ENCODE measurements around the gene CYP2U1. TPM values are rescaled to one million over a fixed set of nuclear protein-coding genes. Genes with fewer than 3 reads are reported as not detected.
"Not testable (repeated sequence)": the region's sequence is repeated elsewhere in the genome, so short reads cannot be mapped to it uniquely, and the experiment has no call there.

CYP2U1 gene
- total RNA-seq, 1 donor from 2014 or later: 1.5 TPM

GRCh38 chr4:107901213-107901934 is 30.0 kb upstream of the CYP2U1 start:
- no peak overlapping the region for H3K27ac Mint-ChIP-seq
- intact Hi-C loops (cut with micrococcal nuclease): no loop called here
- no peak overlapping the region for H3K4me3 Mint-ChIP-seq
- H3K27me3 Mint-ChIP-seq (ENCODE audit: insufficient read depth): peaks cover 3% of the 10 kb centered on the region
- H3K4me1 Mint-ChIP-seq (ENCODE audit: low read depth): peaks cover 3% of the 10 kb centered on the region
- no peaks in the 10 kb centered on the region for H3K36me3 Mint-ChIP-seq (ENCODE audit: low read depth)
- H3K9me3 Mint-ChIP-seq: no peaks in the 10 kb centered on the region
- no peak for DNase-seq (ENCODE audit: low spot score)

DNA sequence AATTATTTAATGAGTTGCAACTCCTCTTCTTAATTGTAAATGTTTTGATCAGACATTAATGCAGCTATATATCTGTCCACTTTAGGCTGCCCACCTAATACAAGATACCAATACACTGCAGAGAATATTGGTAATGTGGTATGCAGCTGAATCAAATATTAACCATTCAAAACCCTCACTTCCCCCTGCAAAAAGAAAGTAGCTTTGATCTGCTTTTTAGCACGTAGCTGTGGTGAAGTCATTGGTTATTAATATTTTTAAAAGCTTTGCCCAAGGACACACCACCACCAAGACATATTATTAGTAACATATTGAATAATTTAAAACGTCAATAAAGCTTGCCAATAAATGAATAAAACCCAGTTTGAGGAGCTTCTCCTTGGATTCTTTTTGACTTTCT is 28.6 kb upstream of the CYP2U1 start:
- no peak overlapping the region for H3K27ac Mint-ChIP-seq
- H3K9me3 Mint-ChIP-seq: no peaks in the 10 kb centered on the region
- no peak overlapping the region for H3K4me3 Mint-ChIP-seq
- no peak for DNase-seq (ENCODE audit: low spot score)
- intact Hi-C loops (cut with micrococcal nuclease): no loop called here
- H3K36me3 Mint-ChIP-seq (ENCODE audit: low read depth): no peaks in the 10 kb centered on the region
- no peaks in the 10 kb centered on the region for H3K4me1 Mint-ChIP-seq (ENCODE audit: low read depth)
- H3K27me3 Mint-ChIP-seq (ENCODE audit: insufficient read depth): peaks cover 3% of the 10 kb centered on the region

GRCh38 chr4:107905082-107905481 is 26.3 kb upstream of the CYP2U1 start:
- H3K4me3 Mint-ChIP-seq; H3K36me3 Mint-ChIP-seq (ENCODE audit: low read depth); DNase-seq (ENCODE audit: low spot score); H3K9me3 Mint-ChIP-seq; H3K4me1 Mint-ChIP-seq (ENCODE audit: low read depth); H3K27ac Mint-ChIP-seq; intact Hi-C loops (cut with micrococcal nuclease); H3K27me3 Mint-ChIP-seq (ENCODE audit: insufficient read depth): not testable (repeated sequence)

DNA sequence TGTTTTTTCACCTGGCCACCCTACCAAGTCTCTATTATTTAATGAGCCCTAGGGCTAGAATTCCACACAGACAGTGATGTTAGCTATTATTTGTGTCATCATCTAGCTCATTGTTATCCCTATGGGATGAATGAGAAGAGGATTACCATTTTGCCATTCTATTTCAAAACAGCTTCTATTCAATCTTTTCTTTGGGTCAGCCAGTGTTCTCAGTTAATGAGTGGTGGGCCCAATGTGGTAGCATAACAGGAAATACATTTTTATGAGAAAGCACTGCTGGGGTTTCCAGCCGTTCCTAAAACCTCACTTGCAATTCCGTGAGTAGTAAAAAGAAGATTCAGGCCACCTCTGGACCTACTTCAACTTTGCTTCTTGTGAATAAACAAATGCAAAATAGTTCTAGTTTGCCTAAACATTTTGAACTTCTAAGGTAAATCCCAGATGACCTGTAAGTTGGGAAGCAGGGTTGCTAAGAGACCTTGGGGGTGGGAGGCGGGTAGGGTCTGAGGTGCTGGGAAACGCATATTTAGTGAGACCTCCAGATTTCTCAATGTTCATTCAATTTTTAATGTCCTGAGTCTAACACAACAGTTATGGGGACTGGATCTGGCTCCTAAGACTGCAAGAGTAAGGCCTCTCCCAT is 24.8 kb upstream of the CYP2U1 start:
- Mint-ChIP-seq H3K27me3 (ENCODE audit: insufficient read depth) (peaks cover 2% of the 10 kb centered on the region), H3K27ac (no peak overlapping the region), H3K4me1 (ENCODE audit: low read depth) (no peaks in the 10 kb centered on the region), H3K9me3 (no peaks in the 10 kb centered on the region), H3K4me3 (no peak overlapping the region), H3K36me3 (ENCODE audit: low read depth) (no peaks in the 10 kb centered on the region)
- intact Hi-C loops (cut with micrococcal nuclease): no loop called here
- DNase-seq (ENCODE audit: low spot score): no peak

DNA sequence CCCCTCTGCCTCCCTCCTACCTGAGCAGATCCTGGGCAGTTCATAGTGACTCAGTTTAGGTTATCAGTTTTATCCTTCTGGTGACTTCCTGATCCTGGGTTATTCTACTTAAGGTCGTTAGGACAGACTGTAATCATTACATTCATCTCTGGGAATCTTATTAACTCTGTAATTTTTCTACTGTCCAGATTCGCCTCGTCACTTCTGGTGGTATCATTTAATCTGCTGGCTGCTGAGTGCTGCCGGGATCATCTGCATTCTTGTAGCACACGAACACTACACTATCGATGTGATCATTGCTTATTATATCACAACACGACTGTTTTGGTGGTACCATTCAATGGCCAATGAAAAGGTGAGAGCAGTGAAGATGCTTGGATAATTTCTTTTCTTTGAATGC is 23.0 kb upstream of the CYP2U1 start:
- no peak for DNase-seq (ENCODE audit: low spot score)
- no peak overlapping the region for H3K27ac Mint-ChIP-seq
- H3K27me3 Mint-ChIP-seq (ENCODE audit: insufficient read depth): peaks cover 2% of the 10 kb centered on the region
- H3K36me3 Mint-ChIP-seq (ENCODE audit: low read depth): no peaks in the 10 kb centered on the region
- H3K4me3 Mint-ChIP-seq: no peak overlapping the region
- intact Hi-C loops (cut with micrococcal nuclease): no loop called here
- H3K4me1 Mint-ChIP-seq (ENCODE audit: low read depth): no peaks in the 10 kb centered on the region
- no peaks in the 10 kb centered on the region for H3K9me3 Mint-ChIP-seq

DNA sequence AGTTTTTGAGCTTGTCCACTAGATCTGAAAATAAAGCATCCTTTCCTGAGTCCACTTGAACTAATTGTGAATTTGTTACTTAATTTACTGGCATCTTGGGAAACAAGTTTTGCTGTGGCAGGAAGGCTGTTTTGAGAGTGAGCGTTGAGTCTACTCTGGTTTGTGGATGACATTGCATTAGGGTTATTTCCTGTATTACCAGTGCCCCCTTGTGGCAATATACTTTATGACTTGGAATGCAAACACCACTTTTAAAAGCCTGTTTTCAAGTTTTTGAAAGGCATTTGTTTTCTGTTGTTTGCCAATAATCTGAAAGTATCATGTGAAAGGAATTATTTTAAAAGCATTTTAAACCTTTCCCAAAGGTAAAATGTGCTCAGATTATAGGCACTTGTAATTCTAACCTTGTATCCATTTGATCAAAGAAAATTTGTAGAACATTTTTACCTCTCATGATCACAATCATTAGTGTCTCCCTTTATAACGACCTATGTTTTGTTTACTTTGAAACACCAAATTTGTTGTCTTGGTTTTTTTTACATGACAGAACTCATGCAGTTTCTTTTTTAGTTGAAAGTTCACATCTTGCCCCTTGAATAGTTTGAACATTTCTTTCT is 18.0 kb upstream of the CYP2U1 start:
- no peaks in the 10 kb centered on the region for H3K9me3 Mint-ChIP-seq
- intact Hi-C loops (cut with micrococcal nuclease): loop anchor here (1.0 to 5.0 kb wide), 2 partner anchors 91 to 155 kb away; partner anchors contain the start of gene SGMS2
- H3K36me3 Mint-ChIP-seq (ENCODE audit: low read depth): no peaks in the 10 kb centered on the region
- H3K4me1 Mint-ChIP-seq (ENCODE audit: low read depth): no peaks in the 10 kb centered on the region
- no peak overlapping the region for H3K4me3 Mint-ChIP-seq
- H3K27ac Mint-ChIP-seq: no peak overlapping the region
- H3K27me3 Mint-ChIP-seq (ENCODE audit: insufficient read depth): peaks cover 8% of the 10 kb centered on the region
- peak; percentile 26 for DNase-seq (ENCODE audit: low spot score)

DNA sequence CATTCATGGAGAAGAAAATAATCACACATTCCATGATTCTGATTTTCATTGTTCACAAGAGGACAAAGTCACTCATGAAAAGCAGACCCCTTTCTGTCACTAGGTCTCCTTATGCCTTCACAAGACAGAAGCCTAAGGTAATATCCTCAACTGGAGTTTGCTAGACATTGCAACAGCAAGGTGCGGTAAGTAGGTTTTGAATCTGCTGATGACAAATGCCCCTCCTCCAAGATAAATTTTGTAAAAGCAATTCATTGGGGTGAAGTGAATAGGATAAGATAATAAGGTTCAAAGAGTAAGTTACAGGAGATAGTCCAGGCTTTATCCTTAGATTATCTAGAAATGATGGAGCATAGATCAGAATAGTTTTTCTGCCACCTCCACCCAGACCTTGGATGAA is 16.1 kb upstream of the CYP2U1 start:
- intact Hi-C loops (cut with micrococcal nuclease): no loop called here
- Mint-ChIP-seq H3K4me1 (ENCODE audit: low read depth) (no peaks in the 10 kb centered on the region), H3K36me3 (ENCODE audit: low read depth) (no peaks in the 10 kb centered on the region), H3K4me3 (no peak overlapping the region), H3K27me3 (ENCODE audit: insufficient read depth) (peaks cover 17% of the 10 kb centered on the region), H3K9me3 (peaks cover 4% of the 10 kb centered on the region), H3K27ac (no peak overlapping the region)
- no peak for DNase-seq (ENCODE audit: low spot score)

DNA sequence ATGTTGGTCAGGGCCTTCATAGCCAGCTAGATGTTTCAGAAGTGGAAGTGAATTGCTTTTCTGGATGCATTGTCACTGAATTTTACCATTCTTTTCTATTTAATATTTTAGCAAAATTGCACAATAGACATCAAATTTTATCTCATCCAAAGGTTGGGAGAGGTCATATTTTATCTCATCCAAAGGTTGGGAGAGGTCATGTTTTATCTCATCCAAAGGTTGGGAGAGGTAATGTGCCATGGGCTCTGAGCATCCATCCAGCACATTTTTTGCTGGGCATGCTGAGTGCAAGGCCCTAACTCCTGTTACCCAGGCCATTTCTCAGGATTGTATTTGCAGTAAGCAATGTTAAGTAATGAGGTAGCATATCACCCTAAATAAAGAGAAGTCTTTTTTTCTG is 14.7 kb upstream of the CYP2U1 start:
- DNase-seq (ENCODE audit: low spot score): no peak
- no peaks in the 10 kb centered on the region for H3K4me1 Mint-ChIP-seq (ENCODE audit: low read depth)
- no peak overlapping the region for H3K27ac Mint-ChIP-seq
- H3K4me3 Mint-ChIP-seq: no peak overlapping the region
- H3K36me3 Mint-ChIP-seq (ENCODE audit: low read depth): no peaks in the 10 kb centered on the region
- H3K9me3 Mint-ChIP-seq: peaks cover 9% of the 10 kb centered on the region
- H3K27me3 Mint-ChIP-seq (ENCODE audit: insufficient read depth): peaks cover 15% of the 10 kb centered on the region
- intact Hi-C loops (cut with micrococcal nuclease): no loop called here

- Mint-ChIP-seq H3K27ac (no peak overlapping the region), H3K36me3 (ENCODE audit: low read depth) (no peaks in the 10 kb centered on the region), H3K4me3 (no peak overlapping the region), H3K27me3 (ENCODE audit: insufficient read depth) (peaks cover 15% of the 10 kb centered on the region), H3K4me1 (ENCODE audit: low read depth) (no peaks in the 10 kb centered on the region), H3K9me3 (peaks cover 9% of the 10 kb centered on the region)
- intact Hi-C loops (cut with micrococcal nuclease): no loop called here
- no peak for DNase-seq (ENCODE audit: low spot score)
These were observed 13.8 kb upstream of the CYP2U1 start for GRCh38 chr4:107917500-107917899.

DNA sequence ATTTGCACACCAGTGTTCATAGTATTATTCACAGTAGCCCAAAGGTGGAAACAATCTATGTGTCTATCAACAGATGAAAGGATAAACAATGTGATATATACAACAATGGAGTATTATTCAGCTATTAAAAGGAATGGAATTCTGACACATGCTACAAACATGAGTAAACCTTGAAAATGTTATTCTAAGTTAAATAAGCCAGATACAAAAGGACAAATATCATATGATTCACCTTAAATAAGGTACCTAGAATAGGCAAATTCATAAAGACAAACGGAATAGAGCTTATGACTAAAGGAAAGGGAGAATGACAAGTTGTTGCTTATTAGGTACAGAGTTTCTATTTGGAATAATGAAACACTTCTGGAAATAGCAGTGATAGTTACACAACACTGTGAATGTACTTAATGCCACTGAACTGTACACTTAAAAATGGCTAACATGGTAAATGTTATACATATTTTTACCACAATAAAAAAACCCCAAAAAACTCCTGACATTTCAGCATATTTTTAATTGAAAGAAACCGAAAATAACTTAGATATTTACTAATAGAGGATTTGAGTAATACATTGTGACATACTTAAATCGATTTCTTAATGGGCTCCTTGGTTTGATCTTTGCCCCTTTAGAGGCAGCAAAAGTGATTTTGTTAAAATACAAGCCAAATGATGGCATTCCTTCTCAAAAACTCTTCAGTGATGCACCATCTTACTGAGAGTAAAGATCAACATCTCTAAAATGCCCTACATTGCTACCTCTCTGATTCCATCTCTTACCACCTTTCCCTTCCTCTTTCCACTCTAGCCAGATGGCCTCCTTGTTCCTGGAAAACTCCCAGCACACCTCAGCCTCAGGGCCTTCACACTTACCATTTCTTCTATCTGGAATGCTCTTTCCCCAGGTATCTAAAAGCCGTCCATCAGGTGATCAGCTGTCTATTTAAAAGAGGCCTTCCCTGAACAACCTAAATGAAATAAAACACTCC is 8.6 kb upstream of the CYP2U1 start:
- intact Hi-C loops (cut with micrococcal nuclease): no loop called here
- no peak overlapping the region for H3K4me3 Mint-ChIP-seq
- no peak for DNase-seq (ENCODE audit: low spot score)
- H3K36me3 Mint-ChIP-seq (ENCODE audit: low read depth): no peaks in the 10 kb centered on the region
- no peaks in the 10 kb centered on the region for H3K4me1 Mint-ChIP-seq (ENCODE audit: low read depth)
- no peak overlapping the region for H3K27ac Mint-ChIP-seq
- H3K9me3 Mint-ChIP-seq: peaks cover 9% of the 10 kb centered on the region
- peaks cover 18% of the 10 kb centered on the region for H3K27me3 Mint-ChIP-seq (ENCODE audit: insufficient read depth)

DNA sequence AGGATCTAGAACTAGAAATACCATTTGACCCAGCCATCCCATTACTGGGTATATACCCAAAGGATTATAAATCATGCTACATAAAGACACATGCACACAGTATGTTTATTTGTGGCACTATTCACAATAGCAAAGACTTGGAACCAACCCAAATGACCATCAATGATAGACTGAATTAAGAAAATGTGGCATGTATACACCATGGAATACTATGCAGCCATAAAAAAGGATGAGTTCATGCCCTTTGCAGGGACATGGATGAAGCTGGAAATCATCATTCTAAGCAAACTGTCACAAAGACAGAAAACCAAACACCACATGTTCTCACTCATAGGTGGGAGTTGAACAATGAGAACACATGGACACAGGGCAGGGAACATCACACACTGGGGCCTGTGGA is 5.6 kb upstream of the CYP2U1 start:
- peaks cover 10% of the 10 kb centered on the region for H3K27me3 Mint-ChIP-seq (ENCODE audit: insufficient read depth)
- H3K36me3 Mint-ChIP-seq (ENCODE audit: low read depth); DNase-seq (ENCODE audit: low spot score); H3K27ac Mint-ChIP-seq; H3K9me3 Mint-ChIP-seq; H3K4me1 Mint-ChIP-seq (ENCODE audit: low read depth); intact Hi-C loops (cut with micrococcal nuclease); H3K4me3 Mint-ChIP-seq: not testable (repeated sequence)

DNA sequence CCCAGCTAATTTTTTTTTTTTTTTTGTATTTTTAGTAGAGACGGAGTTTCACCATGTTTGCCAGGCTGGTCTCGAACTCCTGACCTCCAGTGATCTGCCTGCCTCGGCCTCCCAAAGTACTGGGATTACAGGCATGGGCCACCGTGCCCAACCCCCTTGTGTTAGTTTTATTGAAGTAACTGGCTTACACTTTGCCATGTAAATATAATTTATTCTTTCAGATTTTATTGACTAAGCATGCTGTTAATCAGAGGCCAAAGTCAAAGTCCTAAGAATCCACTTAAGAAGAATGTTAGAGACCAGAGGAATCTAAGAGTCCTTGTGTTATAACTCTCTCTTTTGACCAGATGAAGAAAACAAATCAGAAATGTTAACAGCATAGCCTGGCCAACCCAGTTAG is 4.5 kb upstream of the CYP2U1 start:
- H3K27me3 Mint-ChIP-seq (ENCODE audit: insufficient read depth): peaks cover 10% of the 10 kb centered on the region
- H3K9me3 Mint-ChIP-seq; H3K27ac Mint-ChIP-seq; H3K36me3 Mint-ChIP-seq (ENCODE audit: low read depth); H3K4me1 Mint-ChIP-seq (ENCODE audit: low read depth); DNase-seq (ENCODE audit: low spot score); intact Hi-C loops (cut with micrococcal nuclease); H3K4me3 Mint-ChIP-seq: not testable (repeated sequence)
